ENCODE data around the gene PRAC2.

PRAC2 gene

GRCh38 chr17:48755356-48755755 lies 32.4 kb downstream of the PRAC2 start:
- no peak for DNase-seq

GRCh38 chr17:48756830-48757251 lies 33.9 kb downstream of the PRAC2 start:
- DNase-seq: no peak

- no peak for DNase-seq
These were observed 34.6 kb downstream of the PRAC2 start for GRCh38 chr17:48757524-48757961.

- no peak for DNase-seq
These were observed 36.3 kb downstream of the PRAC2 start for GRCh38 chr17:48759288-48759687.

GRCh38 chr17:48760411-48760810 lies 37.4 kb downstream of the PRAC2 start:
- DNase-seq: no peak

GRCh38 chr17:48761114-48761513 lies 38.1 kb downstream of the PRAC2 start:
- no peak for DNase-seq

GRCh38 chr17:48767263-48767774 lies 44.3 kb downstream of the PRAC2 start:
- DNase-seq: no peak

GRCh38 chr17:48769009-48769675 lies 46.2 kb downstream of the PRAC2 start:
- DNase-seq: no peak

GRCh38 chr17:48770954-48771353 lies 48.0 kb downstream of the PRAC2 start:
- DNase-seq: no peak

- no peak for DNase-seq
These were observed 50.3 kb downstream of the PRAC2 start for GRCh38 chr17:48773245-48773644.

Data from NCI-H1417 treated with DMSO at 0.1 percent for 48 hours (cell line).